Measurements from ENCODE around the gene ETV6. TPM values are rescaled to one million over a fixed set of nuclear protein-coding genes. Genes with fewer than 3 reads are reported as not detected.

The ETV6 gene
- total RNA-seq, 1 donor: 11.2 TPM

DNA sequence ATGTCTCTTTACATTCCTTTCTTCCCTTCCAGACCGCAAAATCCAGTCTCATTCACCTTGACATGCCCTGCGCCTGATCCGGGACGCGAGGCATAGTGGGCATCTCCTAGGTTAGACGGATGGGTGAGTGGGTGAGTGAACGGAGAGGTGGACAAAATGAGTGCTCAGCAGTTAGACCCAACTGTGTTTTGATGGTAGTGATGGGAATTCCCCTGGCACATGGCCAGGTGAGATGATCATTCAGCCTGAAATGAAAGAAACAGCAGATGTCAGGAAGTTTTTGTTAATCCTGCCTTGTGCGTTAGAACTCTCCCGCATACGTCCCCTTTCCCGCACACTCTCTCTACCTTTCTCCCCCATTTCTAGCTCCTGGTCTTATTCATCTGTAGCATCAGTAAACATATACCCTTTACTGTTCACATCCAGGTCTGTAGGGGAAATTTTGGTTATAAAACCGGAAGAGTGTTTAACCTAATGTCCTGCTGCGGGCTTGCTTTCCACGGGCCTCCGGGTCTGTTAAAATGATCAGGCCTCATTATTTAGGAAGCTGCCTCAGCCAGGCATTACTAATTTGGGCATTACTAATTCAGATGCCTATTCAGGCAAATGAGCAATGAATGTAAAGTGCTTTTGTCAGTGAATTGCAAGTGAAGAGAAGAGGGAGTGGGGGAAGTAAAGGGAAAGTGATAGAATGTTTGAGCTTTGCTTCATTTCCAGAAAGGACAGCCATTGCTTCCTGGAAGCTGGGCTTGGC is 172.8 kb downstream of the ETV6 start:
- peak; percentile 44 for DNase-seq (ENCODE audit: low read depth)
- TF ChIP-seq, protein P1, sequence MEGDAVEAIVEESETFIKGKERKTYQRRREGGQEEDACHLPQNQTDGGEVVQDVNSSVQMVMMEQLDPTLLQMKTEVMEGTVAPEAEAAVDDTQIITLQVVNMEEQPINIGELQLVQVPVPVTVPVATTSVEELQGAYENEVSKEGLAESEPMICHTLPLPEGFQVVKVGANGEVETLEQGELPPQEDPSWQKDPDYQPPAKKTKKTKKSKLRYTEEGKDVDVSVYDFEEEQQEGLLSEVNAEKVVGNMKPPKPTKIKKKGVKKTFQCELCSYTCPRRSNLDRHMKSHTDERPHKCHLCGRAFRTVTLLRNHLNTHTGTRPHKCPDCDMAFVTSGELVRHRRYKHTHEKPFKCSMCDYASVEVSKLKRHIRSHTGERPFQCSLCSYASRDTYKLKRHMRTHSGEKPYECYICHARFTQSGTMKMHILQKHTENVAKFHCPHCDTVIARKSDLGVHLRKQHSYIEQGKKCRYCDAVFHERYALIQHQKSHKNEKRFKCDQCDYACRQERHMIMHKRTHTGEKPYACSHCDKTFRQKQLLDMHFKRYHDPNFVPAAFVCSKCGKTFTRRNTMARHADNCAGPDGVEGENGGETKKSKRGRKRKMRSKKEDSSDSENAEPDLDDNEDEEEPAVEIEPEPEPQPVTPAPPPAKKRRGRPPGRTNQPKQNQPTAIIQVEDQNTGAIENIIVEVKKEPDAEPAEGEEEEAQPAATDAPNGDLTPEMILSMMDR (IDR thresholded peaks at IDR 0.05; ENCODE audit: insufficient read depth, low read depth, low read length): no peak
- H3K4me3 ChIP-seq (ENCODE audit: low read depth, low read length): no peak overlapping the region

DNA sequence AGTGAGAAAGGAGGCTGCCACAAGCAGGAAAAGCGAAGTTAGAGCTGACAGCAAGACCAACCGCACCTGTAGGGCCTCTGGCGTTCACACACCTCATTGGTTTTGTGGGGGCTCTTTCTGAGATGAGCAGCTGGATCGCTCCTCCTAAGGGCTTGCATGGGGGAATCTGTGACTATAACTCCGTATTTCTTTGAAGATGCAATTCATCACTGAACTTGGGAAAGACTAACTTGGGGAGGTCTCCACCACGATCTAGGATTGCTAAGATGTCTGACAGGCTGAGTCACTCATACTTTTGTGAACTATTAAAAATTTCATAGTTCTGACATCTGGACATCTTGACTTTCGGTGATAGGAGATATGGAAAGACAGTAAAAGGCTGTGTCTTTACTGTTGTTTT is 173.6 kb downstream of the ETV6 start:
- TF ChIP-seq, protein P1 (IDR thresholded peaks at IDR 0.05; ENCODE audit: insufficient read depth, low read depth, low read length): no peak
- DNase-seq (ENCODE audit: low read depth): peak; percentile 85
- H3K4me3 ChIP-seq (ENCODE audit: low read depth, low read length): no peak overlapping the region

DNA sequence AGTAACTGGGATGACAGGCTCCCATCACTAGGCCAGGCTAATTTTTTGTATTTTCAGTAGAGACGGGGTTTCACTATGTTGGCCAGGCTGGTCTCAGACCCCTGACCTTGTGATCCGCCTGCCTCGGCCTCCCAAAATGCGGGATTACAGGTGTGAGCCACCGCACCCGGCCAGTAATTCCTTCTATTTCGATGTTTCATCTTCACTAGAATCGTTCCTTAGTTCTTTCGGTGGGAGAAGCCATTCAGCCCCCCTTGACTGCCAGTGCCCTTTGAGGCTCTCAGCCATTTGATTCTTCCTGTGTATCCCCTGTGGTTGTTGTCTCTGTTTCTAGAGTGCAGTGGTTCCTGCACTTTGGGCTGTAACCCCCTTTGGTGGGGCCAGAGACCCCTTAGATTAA is 174.1 kb downstream of the ETV6 start:
- DNase-seq (ENCODE audit: low read depth): no peak
- TF ChIP-seq, protein P1 (IDR thresholded peaks at IDR 0.05; ENCODE audit: insufficient read depth, low read depth, low read length): no peak
- H3K4me3 ChIP-seq (ENCODE audit: low read depth, low read length): no peak overlapping the region

DNA sequence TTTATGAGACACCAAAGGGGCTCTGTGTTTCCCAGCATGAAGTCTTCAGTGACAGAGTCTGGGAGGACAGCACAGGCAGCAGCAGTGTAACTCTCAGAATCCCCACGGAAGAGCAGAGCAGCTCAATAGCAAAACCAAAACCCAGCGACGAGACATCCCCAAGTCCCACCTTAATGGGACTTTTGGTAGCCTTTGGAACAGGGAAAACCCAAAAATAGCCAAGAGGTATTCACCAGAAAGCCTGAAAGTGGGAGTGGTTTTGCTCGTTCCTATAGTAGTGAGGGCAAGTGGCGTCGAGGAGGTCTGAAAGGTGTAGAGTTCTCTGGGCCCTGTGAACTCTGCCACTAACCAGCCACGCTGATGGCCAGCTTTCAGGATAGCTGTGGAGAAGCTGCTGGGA is 174.6 kb downstream of the ETV6 start:
- TF ChIP-seq, protein P1 (IDR thresholded peaks at IDR 0.05; ENCODE audit: insufficient read depth, low read depth, low read length): no peak
- DNase-seq (ENCODE audit: low read depth): no peak
- H3K4me3 ChIP-seq (ENCODE audit: low read depth, low read length): no peak overlapping the region

DNA sequence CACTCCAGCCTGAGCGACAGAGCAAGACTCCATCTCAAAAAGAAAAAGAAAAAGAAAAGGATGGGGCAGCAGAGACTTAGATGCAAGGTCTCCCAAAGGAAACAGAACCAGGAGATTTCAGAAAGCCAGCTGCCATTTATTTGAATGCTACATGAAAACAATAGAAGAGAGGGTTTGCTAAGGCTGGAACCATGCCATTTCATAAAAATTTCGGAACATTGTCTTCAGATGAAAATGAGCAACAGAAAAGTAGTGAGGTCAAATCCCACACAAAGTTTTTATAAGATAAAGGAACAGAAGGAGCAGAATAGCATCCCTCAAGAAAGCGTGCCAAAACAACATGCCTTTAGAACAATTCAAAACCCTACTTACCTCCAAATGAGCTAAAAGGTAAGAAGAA is 175.3 kb downstream of the ETV6 start:
- DNase-seq (ENCODE audit: low read depth): no peak
- TF ChIP-seq, protein P1 (IDR thresholded peaks at IDR 0.05; ENCODE audit: insufficient read depth, low read depth, low read length): no peak

DNA sequence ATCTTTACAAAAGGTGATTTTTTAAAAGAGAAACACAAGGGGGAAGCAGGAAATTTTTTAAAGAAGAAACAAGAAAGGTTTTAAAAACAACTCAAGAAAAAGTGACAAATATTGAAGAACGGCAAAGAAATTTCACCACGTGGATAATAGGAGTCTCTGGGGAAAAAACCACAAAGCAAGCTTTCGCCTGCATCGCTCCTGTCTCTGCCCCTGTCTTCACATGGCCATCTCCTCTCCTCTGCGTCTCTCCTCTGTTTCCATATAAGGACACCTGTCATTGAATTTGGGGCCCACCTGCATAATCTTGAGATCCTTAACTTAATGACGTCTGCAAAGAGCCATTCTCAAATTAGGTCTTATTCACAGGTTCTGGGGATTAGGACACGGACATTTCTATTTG is 175.8 kb downstream of the ETV6 start:
- no peak overlapping the region for H3K4me3 ChIP-seq (ENCODE audit: low read depth, low read length)
- DNase-seq (ENCODE audit: low read depth): no peak
- TF ChIP-seq, protein P1 (IDR thresholded peaks at IDR 0.05; ENCODE audit: insufficient read depth, low read depth, low read length): no peak

More for the DNA sequence above, 175.3 kb downstream of the ETV6 start:
- no peak overlapping the region for H3K4me3 ChIP-seq (ENCODE audit: low read depth, low read length)

DNA sequence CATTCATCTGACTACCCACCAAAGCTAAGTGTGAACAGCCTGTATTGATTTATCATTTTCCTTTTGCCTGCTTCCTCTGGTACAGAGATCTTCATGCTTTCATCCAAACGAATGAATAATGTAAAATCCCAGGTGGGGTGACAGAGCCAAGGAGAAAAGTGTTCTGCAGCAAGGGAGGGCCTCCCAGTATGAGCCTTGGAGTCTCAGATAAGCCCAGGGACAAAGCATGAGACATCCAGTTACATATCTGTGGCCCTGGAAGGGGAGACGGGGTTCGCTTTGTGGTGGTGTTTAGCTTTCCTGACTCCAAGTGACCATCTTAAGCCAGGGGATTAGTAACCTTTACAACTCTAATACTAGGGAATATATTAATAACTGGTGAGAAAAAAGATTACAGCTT is 177.1 kb downstream of the ETV6 start:
- peak; percentile 35 for DNase-seq (ENCODE audit: low read depth)
- no peak overlapping the region for H3K4me3 ChIP-seq (ENCODE audit: low read depth, low read length)
- TF ChIP-seq, protein P1 (IDR thresholded peaks at IDR 0.05; ENCODE audit: insufficient read depth, low read depth, low read length): no peak
